OCI-M1 (cell line): Measurements from ENCODE around the gene RPRD1A.
A peak's percentile ranks its signal among the peaks of the same experiment; 100 is the strongest.
"Not testable (repeated sequence)": the region's sequence is repeated elsewhere in the genome, so short reads cannot be mapped to it uniquely, and the experiment has no call there.

Source experiments
- DNase-seq: peaks from one replicate; lab custom pipeline; 2025; lab: John Stamatoyannopoulos, UW

Gene RPRD1A

DNA sequence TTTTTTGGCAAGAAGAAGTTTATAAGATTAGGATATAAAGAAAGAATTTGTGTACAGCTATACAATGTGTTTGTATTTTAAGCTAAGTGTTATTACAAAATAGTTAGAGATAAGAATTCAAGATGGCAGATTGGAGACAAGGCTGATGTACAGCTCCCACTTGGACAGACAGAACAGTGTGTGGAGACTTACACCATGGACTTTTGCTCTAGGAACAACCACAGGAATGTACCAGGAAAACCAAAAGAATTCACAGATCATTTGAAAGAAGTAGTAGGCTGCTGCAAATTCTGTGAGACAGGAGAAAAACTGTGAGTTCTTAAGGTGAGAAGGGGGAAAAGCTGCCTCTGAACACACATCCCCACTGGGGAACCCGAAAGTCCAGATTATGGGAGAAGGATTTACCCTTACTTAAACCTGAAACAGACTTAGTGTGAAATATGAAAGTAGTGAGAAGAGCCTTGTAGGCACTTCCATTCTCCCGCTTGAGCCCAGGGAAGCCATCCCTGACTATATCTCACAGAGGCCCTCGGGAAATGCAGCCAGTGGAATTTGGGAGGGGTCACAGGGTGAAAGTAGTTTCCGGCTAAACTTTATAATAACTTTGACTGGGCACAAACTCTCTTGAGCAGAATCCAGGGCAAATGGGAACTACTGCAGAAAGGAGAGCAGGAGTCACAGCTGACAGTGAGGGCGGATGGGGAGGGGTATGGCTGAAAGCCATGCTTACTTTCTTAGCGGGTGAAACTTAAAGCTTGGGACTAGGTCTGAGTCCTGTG is 11.6 kb upstream of the RPRD1A start:
- no peak for DNase-seq

DNA sequence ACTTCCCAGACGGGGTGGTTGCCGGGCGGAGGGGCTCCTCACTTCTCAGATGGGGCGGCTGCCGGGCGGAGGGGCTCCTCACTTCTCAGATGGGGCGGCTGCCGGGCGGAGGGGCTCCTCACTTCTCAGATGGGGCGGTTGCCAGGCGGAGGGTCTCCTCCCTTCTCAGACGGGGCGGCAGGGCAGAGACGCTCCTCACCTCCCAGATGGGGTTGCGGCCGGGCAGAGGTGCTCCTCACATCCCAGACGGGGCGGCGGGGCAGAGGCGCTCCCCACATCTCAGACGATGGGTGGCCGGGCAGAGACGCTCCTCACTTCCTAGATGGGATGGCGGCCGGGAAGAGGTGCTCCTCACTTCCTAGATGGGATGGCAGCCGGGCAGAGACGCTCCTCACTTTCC is 10.4 kb upstream of the RPRD1A start:
- DNase-seq, result not testable (repeated sequence)

DNA sequence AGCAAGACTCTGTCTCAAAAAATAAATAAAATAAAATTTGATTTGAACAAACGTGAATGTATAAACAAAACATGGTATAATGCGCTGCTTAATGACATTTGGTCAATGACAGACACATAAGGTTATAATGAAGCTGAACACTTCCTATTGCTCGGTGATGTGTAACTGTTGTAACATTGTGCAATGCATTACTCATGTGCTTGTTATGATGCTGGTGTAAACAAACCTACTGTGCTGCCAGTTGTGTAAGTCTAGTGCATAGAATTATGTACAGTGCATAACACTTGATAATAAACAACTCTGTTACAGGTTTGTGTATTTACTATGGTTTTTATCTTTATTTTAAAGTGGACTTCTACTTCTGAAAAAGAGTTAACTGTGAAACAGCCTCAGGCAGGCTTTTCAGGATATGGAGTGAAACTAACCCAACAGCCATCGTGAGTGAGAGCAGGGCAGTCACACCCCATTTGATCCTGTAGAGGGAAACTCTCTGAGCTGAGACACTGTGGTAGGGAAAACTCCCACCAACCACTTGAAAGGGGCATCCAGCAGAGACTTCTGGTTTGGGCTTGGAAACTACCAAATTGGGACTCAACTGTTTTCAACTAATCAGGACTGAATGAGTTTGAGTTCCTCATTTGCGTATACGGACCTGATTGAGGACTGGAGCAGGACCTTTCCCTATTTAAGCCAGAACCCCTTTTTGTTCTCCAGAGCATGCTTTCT is 8.7 kb upstream of the RPRD1A start:
- DNase-seq, result peak; percentile 57

DNA sequence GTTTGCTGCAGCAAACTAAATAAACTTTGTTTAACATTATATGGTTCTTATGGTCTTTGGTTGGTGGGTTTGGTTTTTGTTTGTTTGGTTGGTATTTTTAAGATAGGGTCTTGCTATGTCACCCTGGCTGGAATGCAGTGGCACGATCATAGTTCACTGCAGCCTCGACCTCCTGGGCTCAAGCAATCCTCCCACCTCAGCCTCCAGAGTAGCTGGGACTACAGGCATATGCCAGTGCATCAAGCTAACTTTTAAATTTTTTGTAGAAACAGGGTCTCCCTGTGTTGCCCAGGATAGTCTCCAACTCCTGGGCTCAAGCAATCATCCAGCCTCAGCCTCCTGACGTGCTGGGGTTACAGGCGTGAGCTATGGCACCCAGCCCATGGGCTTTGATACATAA is 7.1 kb upstream of the RPRD1A start:
- DNase-seq, result no peak

DNA sequence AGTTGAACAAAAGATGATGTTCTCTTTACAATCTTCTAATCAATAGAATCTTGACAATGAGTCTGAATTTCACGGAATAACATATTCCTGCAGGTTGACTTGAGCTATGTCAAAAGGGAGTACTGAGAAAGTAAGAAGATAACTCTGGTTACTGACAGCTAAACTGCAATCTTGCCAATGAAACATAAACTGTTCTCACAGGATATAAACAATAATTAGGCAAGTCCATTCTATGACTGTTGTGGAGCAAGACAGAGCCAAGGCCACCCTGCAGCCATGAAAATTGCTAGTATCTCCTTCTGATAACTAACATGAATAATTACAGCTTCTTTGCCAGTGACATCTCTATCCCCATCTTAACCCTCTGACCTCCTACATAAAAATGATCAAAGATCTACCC is 6.3 kb upstream of the RPRD1A start:
- DNase-seq, result no peak

DNA sequence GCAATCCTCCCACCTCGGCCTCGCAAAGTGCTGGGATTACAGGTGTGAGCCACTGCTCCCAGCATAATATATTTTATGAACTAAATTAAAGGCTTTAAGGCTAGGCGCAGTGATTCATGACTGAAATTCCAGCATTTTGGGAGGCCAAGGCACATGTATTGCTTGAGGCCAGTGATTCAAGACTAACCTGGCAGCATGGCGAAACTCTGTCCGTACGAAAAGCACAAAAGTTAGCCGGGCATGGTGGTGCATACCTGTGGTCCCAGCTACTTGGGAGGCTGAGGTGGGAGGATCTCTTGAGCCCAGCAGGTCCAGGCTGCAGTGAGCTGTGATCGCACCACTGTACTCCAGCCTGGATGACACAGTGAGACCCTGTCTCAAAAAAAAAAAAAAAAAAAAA is 5.0 kb upstream of the RPRD1A start:
- DNase-seq, result not testable (repeated sequence)

DNA sequence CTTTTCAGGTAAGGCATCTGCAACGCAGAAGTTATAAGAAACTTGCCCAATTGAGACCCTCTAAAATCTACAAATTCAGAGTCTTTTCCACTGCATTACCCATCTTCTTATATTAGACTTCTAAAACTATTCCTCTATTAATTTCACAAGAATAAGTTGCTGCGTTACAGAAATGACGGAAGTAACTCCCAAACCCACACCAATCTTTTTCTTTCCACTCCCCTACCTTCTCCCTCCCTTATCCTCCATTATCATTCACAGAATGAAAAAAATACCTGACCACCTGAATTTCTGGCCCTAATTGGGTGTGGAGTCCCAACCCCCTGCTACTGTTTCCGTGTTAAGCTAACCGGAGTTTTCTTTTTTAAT is 689 bp downstream of the RPRD1A start:
- DNase-seq, result peak; percentile 40

DNA sequence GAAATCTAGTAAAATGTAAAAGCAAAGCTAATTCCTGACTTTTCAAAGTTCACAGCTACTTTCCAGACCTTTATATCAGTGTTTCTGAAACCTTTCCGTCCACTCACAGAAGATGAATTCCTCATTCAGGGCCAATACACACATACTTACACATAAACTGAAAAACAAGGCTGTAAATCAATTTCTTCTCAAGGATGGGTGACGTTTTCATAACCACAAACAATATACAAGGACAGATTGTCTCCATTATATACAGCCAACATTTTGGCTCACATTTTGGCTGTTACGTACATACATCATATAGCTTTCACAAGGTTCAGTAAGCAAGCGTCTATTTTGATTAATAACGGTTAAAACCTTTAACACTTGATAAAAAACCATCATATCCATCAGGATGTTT is 1.4 kb downstream of the RPRD1A start:
- peak; percentile 24 for DNase-seq

DNA sequence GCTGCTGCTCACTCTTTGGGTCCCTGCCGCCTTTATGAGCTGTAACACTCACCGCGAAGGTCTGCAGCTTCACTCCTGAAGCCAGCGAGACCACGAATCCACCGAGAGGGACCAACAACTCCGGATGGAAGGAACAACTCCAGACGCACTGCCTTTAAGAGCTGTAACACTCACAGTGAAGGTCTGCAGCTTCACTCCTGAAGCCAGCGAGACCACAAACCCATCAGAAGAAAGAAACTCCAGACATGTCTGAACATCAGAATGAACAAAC is 2.6 kb downstream of the RPRD1A start:
- DNase-seq, result not testable (repeated sequence)

DNA sequence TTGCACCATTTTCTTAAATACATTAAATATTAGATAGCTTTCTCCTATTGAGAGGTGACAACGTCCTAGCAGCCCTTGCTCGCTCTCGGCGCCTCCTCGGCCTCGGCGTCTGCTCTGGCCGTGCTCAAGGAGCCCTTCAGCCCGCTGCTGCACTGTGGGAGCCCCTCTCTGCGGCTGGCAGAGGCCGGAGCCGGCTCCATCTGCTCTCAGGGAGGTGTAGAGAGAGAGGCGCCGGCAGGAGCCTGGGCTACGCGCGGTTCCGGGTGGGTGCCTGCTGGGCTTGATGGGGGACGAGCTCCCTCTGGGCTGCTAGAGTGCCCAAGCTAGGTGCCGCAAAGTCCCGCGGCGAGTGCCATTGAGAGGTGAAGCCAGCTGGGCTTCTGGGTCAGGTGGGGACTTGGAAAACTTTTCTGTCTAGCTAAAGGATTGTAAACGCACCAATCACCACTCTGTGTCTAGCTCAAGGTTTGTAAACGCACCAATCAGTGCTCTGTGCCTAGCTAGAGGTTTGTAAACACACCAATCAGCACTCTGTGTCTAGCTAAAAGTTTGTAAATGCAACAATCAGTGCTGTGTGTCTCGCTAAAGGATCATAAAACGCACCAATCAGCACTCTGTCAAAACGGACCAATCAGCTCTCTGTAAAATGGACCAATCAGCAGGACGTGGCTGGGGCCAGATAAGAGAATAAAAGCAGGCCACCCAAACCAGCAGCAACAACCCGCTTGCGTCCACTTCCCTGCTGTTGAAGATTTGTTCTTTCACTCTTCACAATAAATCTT is 3.1 kb downstream of the RPRD1A start:
- no peak for DNase-seq

DNA sequence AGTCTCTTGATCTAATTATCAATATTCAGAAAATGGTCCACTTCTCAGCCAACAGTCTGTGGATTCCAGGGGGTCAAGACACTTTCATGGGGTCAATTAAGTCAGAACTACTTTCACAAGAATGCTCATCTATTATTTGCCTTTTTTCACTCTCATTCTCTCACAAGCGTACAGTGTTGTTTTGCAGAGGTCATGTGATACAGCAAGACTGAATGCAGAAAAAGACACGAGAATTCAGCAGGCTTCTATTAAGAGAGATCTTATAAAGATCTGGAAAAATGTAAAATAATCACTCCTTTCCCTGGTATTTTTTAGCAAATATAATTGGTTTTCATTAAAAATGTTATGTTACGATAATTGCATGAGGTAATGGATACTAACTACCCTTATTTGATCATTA is 8.7 kb downstream of the RPRD1A start:
- no peak for DNase-seq

DNA sequence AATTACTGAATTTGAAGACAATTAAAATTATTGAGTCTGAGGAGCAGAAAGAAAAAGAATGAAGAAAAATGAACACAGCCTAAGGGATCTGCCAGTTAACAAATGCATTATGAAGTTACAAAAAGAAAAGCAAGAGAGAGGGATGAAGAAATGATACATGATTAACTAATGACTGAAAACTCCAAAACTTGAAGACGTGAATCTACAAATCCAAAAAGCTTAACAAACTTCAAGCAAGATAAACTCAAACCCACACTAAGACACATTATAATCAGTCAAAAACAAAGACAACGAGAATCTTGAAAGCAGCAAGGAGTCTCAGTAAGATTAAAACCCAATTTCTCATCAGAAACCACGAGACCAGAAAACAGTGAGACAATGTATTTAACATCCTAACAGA is 15.6 kb downstream of the RPRD1A start:
- peak; percentile 14 for DNase-seq

DNA sequence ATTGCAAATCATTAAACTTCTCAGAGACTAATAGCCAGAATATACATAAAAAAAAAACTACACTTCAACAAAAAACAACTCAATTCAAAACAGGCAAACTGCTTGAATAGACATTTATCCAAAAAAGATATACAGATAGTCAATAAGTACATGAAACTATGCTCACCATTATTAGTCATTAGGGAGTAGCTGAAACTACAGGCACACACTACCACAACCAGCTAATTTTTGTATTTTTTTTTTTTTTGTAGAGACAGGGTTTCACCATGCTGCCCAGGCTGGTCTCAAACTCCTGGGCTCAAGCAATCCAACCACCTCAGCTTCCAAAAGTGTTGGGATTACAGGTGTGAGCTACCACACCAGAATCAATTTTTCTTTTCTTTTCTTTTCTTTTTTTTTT is 16.9 kb downstream of the RPRD1A start:
- no peak for DNase-seq

DNA sequence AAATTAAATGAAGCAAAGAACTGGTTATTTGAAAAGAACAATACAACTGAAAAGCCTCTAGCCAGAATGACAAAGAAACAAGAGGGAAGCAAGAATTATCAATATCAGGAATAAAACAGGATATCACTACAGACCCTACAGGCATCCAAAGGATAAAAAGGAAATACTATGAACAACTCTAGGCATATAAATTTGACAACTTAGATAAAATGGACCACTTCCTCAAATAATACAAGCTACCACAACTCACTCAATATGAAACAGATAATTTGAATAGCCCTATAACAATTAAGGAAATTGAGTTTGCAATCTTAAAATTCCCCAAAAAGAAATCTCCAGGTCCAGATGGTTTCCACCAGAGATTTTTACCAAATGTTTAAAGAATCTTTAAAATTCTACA is 19.8 kb downstream of the RPRD1A start:
- DNase-seq, result peak; percentile 26

DNA sequence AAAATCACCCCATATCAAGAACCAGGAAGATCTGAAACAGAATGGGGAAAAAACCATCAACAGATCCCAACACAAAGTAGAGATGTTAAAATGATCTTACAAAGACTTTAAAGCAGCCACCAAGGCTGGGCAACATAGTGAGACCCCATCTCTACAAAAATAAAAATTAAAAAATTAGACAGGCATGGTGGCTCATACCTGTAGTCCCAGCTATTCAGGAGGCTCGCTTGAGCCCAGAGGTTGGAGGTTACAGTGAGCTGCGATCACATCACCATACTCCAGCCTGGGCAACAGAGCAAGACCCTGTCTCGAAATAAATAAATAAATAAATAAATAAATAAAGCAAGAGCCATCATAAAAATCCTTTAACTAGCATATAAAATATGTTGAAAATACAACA is 20.5 kb downstream of the RPRD1A start:
- no peak for DNase-seq

DNA sequence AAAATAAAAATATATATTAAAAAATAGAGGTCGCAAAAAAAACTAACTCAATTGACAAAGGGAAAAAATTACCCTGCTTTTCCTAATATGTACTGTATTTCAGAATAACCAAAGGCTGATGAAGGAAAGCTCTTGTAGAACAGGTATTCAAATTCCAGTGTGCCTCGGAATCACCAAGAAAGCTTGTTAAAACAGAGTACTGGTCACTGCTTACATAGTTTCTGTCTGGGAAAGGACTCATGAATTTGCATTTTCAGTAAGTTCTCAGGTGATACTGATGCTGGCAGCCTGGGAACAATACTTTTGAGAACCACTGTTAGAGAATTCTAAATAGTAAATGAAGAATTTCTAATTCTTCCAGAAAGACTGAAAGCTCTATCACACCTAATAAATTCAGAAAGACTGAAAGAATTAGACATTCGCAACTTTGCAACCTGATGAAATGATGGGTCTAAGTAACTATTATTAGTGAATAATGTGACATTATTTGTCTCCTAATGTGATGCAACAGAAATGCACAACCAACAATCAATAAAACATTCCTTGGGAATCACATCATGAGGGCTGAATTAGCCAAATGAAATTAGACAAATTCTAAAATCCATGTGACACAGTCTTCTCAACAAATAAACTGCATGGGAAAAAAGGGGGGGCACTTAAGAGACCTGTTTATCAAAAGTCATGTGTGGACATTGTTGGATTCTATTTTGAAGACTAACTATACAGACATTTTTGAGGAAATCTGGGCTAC is 21.9 kb downstream of the RPRD1A start:
- DNase-seq, result no peak

DNA sequence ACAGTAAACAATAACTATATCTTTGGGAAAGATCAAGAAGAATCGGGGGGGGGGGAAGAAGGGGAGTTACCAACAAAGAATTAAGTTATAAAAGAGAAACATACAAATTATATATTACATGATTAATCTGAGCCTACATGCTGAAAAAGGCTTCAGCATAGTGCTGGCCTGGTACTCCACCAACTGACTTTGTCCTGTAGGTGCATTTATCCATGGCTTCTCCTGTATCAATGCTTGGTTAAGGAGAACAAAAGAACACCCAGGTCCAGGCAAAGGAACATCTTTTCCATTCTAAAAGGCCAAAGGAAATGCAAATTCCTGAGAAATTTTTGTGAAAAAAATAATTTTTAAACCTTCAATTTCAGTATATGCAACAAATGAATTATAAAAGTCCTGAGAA is 24.2 kb downstream of the RPRD1A start:
- DNase-seq, result no peak

DNA sequence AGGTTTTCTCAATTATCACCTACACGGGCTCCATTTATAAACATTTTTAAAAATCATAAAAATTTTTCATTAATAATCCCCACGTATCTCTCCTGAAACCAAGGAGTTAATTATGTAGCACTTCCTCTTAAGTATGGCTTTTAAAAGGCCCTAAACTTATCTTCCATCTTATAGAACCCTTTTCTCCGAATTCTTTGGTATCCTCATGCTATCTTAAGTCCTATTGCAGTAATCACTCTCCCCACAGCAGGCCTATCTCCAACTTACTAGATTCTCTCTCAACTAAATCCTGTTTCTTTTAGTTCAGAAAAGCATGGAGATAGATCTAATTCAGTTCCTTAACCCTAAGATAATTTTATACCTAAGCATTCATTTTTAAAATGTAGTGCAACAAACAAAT is 26.2 kb downstream of the RPRD1A start:
- DNase-seq, result peak; percentile 45

DNA sequence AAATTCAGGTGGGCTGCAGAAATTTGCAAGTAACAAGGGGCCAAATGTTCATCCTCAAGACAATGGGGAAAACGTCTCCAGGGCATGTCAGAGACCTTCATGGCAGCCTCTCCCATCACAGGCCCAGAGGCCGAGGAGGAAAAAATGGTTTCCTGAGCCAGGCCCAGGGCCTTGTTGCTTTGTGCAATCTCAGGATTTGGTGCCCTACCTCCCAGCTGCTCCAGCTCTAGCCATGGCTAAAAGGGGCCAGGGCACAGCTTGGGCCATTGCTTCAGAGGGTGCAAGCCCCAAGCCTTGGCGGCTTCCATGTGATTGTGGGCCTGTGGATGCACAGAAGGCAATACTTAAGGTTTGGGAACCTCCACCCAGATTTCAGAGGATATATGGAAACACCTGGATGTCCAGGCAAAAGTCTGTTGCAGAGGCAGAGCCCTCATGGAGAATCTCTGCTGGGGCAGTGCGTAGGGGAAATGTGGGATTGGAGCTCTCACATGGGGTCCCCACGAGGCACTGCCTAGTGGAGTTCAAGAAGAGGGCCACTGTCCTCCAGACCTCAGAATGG is 29.2 kb downstream of the RPRD1A start:
- peak; percentile 1 for DNase-seq

DNA sequence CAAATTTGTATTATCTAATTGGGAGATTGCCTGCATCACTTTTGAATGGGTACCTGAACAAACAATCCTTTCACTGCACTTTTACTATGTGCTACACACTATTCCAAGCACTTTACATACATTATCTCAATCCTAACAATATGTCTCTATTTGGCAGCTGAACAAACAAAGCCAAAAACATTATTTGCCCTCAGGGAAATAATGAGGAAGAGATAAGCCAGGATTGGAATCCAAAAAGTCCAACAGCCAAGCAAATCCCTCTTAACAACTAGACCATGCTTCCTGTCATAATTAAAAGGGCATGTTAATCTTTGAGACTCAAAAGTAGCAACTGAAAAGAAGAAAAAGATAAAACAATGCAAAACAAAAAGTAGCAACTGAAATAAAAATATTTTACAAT is 32.1 kb downstream of the RPRD1A start:
- DNase-seq, result no peak

DNA sequence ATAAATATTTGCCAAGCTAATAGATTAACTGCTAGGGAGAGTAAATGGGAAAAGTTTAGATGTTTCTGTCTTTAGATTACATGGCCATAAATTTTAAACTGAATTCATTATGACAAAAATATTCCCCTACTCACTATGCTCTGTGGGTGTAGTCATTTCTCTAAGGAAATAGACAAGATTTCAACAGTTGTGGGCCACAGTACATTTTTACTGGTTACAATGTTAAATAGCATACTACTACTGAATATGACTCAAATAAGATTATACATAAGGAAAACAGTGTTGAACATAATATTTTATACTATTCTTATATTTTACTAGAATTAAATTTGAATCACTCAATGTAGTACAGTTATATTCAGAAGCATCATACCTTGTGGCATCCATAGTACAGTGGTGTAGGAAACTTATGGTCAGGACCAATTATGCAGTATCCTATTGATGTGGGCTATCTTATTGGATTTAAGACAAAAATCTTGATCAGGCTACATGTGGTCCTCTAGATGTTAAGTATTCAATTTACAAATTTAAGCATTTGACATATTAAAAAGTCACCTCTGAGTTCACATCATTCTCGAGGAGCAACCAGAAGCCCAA is 33.0 kb downstream of the RPRD1A start:
- DNase-seq, result no peak

DNA sequence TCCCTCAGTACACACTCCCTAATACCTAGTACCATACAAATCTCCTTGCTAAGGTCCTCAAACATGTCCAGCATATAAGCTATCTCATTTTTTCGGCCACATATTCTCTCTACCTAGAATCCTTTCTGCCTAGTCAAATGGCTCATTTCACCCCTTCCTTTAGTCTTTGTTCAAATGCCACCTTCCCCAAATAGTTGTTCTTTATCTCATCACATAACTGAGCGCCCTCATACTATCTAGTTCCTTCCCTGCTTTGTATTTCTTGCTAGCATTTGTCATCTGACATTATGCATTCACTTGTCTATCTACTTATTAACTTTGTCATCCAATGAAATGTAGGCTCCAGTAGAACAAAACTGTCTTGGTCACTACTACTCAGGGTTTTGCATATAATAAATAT is 35.5 kb downstream of the RPRD1A start:
- DNase-seq, result no peak
